Calu3 (cell line): ENCODE results near the gene SETD2. TPM values are rescaled to one million over a fixed set of nuclear protein-coding genes. Genes with fewer than 3 reads are reported as not detected.
"Not testable (repeated sequence)": the region's sequence is repeated elsewhere in the genome, so short reads cannot be mapped to it uniquely, and the experiment has no call there.

Source experiments
- Bru-seq: library from RNA; stranded (reverse); fragments of 400-500 nt; gene quantifications from one replicate; lab custom pipeline; 2021; lab: Mats Ljungman, UMichigan
- BruChase-seq, 2 experiments: library from RNA; stranded (reverse); fragments of 400-500 nt; gene quantifications; one replicate each; lab custom pipeline; 2021; lab: Mats Ljungman, UMichigan
- BruUV-seq: library from RNA; stranded (reverse); fragments of 400-500 nt; replicated peaks from 2 replicates; lab custom pipeline; 2021; lab: Mats Ljungman, UMichigan
- CTCF ChIA-PET: fragments of 300-600 bp; sonication (Branson Sonifier 250); formaldehyde crosslinking; loops from one replicate; lab custom pipeline; 2022; ENCODE audit warnings: antibody characterized with exemption; lab: Charles Lee
- DNase-seq: peaks from one replicate; pipeline ENCODE4 v3.0.0; 2022
- H3K27ac Mint-ChIP-seq: one replicate; pipeline ENCODE4 v1.8.0; 2022; ENCODE audit warnings: mixed read lengths; ENCODE audit not compliant: unreplicated experiment
- H3K27me3 Mint-ChIP-seq: one replicate; pipeline ENCODE4 v1.8.0; 2022; ENCODE audit warnings: mixed read lengths; ENCODE audit not compliant: unreplicated experiment
- H3K36me3 Mint-ChIP-seq: one replicate; pipeline ENCODE4 v1.8.0; 2022; ENCODE audit warnings: mild to moderate bottlenecking, moderate library complexity, mixed read lengths; ENCODE audit not compliant: insufficient read depth, unreplicated experiment
- H3K4me1 Mint-ChIP-seq: one replicate; pipeline ENCODE4 v1.8.0; 2022; ENCODE audit warnings: mild to moderate bottlenecking, low read depth, mixed read lengths; ENCODE audit not compliant: unreplicated experiment
- H3K4me3 Mint-ChIP-seq: one replicate; pipeline ENCODE4 v1.8.0; 2022; ENCODE audit warnings: mild to moderate bottlenecking, low read depth, moderate library complexity, mixed read lengths; ENCODE audit not compliant: unreplicated experiment
- H3K9me3 Mint-ChIP-seq: one replicate; pipeline ENCODE4 v1.8.0; 2022; ENCODE audit warnings: low read depth, mixed read lengths; ENCODE audit not compliant: unreplicated experiment
- intact Hi-C: fragments of 100-400 bp; cut with micrococcal nuclease; formaldehyde crosslinking; loops from one replicate; pipeline ENCODE4 v1.10.0; 2022; ENCODE audit not compliant: unreplicated experiment
- long read RNA-seq: library from polyadenylated mRNA; stranded (forward); transcript quantifications from one replicate; pipeline ENCODE4 v2.0.0, GENCODE V29; 2022
- total RNA-seq: library from RNA; stranded (reverse); gene quantifications from 2 replicates; pipeline ENCODE4 v1.2.3, GENCODE V29; 2022
- TF ChIP-seq, protein P1 (sequence below): fragments of 200-600 bp; IDR thresholded peaks from one replicate; pipeline ENCODE4 v1.8.0; 2022; ENCODE audit warnings: antibody characterized with exemption; ENCODE audit not compliant: unreplicated experiment

SETD2 gene, protein sequence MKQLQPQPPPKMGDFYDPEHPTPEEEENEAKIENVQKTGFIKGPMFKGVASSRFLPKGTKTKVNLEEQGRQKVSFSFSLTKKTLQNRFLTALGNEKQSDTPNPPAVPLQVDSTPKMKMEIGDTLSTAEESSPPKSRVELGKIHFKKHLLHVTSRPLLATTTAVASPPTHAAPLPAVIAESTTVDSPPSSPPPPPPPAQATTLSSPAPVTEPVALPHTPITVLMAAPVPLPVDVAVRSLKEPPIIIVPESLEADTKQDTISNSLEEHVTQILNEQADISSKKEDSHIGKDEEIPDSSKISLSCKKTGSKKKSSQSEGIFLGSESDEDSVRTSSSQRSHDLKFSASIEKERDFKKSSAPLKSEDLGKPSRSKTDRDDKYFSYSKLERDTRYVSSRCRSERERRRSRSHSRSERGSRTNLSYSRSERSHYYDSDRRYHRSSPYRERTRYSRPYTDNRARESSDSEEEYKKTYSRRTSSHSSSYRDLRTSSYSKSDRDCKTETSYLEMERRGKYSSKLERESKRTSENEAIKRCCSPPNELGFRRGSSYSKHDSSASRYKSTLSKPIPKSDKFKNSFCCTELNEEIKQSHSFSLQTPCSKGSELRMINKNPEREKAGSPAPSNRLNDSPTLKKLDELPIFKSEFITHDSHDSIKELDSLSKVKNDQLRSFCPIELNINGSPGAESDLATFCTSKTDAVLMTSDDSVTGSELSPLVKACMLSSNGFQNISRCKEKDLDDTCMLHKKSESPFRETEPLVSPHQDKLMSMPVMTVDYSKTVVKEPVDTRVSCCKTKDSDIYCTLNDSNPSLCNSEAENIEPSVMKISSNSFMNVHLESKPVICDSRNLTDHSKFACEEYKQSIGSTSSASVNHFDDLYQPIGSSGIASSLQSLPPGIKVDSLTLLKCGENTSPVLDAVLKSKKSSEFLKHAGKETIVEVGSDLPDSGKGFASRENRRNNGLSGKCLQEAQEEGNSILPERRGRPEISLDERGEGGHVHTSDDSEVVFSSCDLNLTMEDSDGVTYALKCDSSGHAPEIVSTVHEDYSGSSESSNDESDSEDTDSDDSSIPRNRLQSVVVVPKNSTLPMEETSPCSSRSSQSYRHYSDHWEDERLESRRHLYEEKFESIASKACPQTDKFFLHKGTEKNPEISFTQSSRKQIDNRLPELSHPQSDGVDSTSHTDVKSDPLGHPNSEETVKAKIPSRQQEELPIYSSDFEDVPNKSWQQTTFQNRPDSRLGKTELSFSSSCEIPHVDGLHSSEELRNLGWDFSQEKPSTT (N-terminal part only)
- total RNA-seq, result 35.2 and 39.2 TPM in 2 replicates
- percentile 86 among the genes with signal in this experiment for Bru-seq, nascent RNA
- percentile 84 among the genes with signal in this experiment for BruChase-seq, experiment 1, labeled RNA remaining after a 6-hour chase
- percentile 85 among the genes with signal in this experiment for BruChase-seq, experiment 2, labeled RNA remaining after a 2-hour chase
- long read RNA-seq, partial matches to known transcripts, result 2 of 5 reads
- long read RNA-seq, other reads (novel, unspliced or antisense), result 3 of 5 reads

DNA sequence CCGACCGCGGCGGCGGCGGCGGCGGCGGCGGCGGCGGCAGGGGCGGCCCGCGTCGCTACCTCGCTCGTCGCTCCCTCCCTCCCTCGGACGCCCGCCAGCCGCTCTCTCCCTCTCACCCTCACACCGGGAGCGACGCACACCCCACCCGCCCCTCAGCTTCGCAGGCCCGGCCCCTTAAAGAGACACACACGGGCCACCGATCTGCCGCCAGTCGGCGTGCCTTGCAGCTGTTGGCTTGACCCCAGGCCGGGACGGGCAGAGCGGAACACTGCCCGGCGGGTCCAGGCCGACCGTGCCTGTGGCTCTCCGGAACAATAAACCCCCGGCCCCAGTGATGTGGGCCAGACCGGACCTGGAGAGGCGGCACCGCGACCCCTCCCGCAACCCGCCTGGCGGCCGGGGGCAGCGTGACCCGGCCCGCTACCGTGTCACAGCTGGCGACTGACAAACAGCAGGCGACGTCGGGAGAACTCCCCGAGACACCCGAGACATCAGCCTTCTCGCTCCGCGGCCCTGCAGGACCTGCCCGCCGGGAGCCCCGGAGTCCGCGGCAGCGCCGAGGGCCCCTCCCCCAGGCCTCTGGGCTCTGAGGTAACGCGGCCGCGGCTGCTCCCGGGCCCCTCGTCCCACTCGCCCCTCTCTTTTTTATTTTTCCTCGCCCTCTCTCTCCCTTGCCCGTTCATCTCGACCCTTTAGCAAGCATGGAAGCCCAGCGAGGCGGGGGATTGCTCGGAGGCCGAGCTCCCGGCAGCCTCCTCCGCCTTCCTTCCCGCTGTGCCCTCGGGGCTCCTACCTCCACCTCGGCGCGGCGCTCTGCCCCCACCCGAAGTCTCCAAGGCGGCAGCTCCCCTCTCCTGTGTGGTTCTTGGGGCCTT, at the start of gene SETD2:
SETD2 (minus strand) TSS at position 107 of the 875 bp plus-strand sequence. CDS start 189 bp downstream, outside the sequence.
- peak within 1 kb of the TSS; percentile 89 for H3K27ac Mint-ChIP-seq
- TF ChIP-seq, protein P1, sequence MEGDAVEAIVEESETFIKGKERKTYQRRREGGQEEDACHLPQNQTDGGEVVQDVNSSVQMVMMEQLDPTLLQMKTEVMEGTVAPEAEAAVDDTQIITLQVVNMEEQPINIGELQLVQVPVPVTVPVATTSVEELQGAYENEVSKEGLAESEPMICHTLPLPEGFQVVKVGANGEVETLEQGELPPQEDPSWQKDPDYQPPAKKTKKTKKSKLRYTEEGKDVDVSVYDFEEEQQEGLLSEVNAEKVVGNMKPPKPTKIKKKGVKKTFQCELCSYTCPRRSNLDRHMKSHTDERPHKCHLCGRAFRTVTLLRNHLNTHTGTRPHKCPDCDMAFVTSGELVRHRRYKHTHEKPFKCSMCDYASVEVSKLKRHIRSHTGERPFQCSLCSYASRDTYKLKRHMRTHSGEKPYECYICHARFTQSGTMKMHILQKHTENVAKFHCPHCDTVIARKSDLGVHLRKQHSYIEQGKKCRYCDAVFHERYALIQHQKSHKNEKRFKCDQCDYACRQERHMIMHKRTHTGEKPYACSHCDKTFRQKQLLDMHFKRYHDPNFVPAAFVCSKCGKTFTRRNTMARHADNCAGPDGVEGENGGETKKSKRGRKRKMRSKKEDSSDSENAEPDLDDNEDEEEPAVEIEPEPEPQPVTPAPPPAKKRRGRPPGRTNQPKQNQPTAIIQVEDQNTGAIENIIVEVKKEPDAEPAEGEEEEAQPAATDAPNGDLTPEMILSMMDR, result peak; percentile 11
- CTCF ChIA-PET, result interaction anchor here (0.6 kb wide), 2 partner anchors 160 to 373 kb away, joined by 3 read pairs; no protein-coding TSS in a partner anchor

DNA sequence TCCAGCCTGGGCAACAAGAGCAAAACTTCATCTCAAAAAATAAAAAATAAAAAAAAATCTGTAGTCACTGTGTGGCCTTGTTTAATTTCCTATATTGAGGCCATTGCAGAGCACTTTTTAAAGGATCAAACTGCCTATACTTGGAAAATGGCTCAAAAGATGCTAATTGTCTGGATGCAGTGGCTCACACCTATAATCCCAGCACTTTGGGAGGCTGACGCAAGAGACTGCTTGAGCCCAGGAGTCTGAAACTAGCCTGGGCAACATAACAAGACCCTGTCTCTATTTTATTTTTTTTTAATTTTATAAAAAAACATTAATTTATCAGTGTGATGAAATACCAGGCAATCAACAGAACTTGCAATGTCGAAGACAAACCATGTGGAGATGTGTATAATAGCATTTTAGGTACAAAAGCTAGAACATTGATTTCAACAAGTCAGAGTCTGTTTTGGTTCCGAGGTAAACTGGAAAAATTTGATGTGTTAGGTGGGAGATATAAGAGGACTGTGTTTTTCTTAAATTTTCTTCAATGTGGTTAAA, 47.0 kb upstream of the SETD2 start:
- H3K36me3 Mint-ChIP-seq, result no peaks in the 10 kb centered on the region
- H3K4me1 Mint-ChIP-seq, result no peaks in the 10 kb centered on the region
- intact Hi-C loops, result no loop called here
- no peak overlapping the region for H3K4me3 Mint-ChIP-seq
- no peak for DNase-seq
- BruUV-seq, result no TSS peak
- H3K9me3 Mint-ChIP-seq, result no peaks in the 10 kb centered on the region
- no peak overlapping the region for H3K27ac Mint-ChIP-seq
- TF ChIP-seq, protein P1, result no peak
- CTCF ChIA-PET, result no interaction called here
- no peaks in the 10 kb centered on the region for H3K27me3 Mint-ChIP-seq

More for the DNA sequence above, at the start of gene SETD2:
- peak within 1 kb of the TSS; percentile 79 for H3K4me3 Mint-ChIP-seq
- no peaks in the 10 kb centered on the region for H3K9me3 Mint-ChIP-seq
- H3K4me1 Mint-ChIP-seq, result peaks cover 29% of the 10 kb centered on the region
- intact Hi-C loops, result loop anchor here (10.0 kb wide), 1 partner anchor 161 kb away; no protein-coding TSS in a partner anchor
- peak; percentile 91 for DNase-seq
- peaks cover 36% of the 10 kb centered on the region for H3K36me3 Mint-ChIP-seq
- no peaks in the 10 kb centered on the region for H3K27me3 Mint-ChIP-seq
- no TSS peak for BruUV-seq

GRCh38 chr3:47206022-47206421, 42.1 kb upstream of the SETD2 start:
- CTCF ChIA-PET, result interaction anchor here (1.2 kb wide), 1 partner anchor 17 kb away, joined by 6 read pairs; no protein-coding TSS in a partner anchor
- H3K27me3 Mint-ChIP-seq, DNase-seq, BruUV-seq, H3K27ac Mint-ChIP-seq, H3K36me3 Mint-ChIP-seq, H3K9me3 Mint-ChIP-seq, H3K4me1 Mint-ChIP-seq, H3K4me3 Mint-ChIP-seq, intact Hi-C loops: not testable (repeated sequence)
